Left hindlimb (tissue), 1 donor: ENCODE results near the gene EXOC3L4.

Experiments
- DNase-seq: peaks from one replicate; pipeline ENCODE4 v3.0.0-alpha.2; 2018

EXOC3L4 gene

DNA sequence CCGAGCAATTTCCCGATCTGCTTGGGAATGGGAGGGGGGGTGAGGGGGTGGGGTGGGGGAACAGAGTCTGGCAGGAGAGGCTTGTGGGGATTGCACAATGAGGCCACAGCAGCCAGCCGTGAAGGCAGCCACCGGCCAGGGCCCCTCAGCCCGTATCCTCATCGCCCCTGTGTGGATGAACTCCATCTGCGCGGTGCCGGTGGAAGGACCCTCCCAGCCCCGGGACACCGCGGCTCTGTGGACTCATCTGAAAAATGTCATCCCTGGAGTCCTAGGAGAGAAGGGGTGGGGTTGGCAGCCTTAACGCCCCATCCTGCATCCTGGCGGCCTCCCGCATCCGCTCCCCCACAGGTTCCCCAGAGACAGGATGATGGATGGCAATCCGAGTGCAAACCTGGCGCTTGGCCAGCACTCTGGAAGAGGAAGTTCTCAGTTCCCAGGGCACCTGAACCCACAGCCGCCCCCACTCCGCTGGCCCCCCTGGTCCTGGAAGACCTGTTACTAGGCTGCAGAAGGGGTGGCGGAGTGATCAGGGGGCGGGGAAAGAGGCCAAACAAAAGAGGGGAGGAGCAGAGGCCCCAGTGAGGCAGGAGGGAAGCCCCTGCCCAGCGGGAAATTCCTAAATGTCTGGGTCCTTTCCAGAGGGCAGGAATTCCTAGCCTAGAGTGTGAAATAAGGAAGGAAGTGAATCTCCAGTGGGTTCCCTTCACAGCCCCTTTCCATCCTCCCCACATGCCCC lies 27.5 kb downstream of the EXOC3L4 start:
- peak; percentile 88 for DNase-seq

DNA sequence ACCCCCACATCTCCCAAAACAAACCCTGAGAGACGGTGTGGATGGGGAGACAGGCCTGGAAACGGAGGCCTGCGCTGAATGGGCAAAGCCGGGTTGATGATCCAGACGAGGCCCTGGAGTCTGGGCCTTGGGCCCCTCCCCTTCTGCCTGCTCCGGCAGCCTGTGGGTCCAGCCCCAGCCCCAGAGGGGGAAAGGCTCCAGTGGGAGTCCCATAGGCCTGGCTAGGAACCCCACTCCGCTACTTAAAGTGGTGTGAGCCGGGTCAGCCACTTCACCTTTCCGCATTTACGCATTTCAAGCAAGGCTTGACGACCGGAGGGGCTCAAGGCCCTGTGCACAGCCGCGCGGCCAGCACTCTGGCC lies 28.0 kb downstream of the EXOC3L4 start:
- peak; percentile 67 for DNase-seq

DNA sequence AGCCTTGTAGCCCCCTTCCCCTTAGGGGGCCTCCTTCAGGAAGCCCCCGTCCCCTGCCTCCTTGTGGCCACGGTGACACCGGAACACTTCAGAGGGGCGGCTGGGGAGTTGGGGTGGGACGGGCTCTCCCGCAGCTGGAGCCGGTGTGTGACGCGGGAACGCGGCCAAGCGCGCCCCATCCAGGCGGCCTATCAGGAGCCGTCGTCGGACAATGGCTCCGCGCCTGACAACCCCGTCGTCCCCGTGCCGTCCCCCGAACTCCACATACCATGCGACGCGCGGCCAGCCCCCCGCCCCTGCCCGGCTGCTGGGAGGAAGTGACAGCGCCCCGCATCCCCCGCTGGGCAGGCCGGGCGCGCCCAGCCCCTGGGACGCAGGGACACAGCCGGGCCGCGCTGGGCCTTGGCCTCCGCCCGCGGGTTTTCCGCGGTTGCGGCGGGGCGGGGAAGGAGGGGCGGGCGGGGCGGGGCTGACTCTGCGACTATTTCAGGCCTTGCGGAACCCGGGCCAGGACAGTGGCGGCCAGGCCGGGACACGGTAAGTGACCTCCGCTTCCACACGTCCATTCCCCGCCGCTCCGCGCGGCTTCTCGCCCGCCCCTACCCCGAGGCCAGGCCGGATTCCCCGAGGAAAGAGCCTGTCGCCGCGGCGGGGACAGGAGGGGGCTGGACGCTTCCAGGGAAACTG lies 28.6 kb downstream of the EXOC3L4 start, which contains the start of gene TNFAIP2:
Gene TNFAIP2, plus strand, starts transcription at position 515 of the 687 bp plus-strand sequence. CDS start 2,997 bp downstream, outside the sequence.
- DNase-seq: peak; percentile 73

DNA sequence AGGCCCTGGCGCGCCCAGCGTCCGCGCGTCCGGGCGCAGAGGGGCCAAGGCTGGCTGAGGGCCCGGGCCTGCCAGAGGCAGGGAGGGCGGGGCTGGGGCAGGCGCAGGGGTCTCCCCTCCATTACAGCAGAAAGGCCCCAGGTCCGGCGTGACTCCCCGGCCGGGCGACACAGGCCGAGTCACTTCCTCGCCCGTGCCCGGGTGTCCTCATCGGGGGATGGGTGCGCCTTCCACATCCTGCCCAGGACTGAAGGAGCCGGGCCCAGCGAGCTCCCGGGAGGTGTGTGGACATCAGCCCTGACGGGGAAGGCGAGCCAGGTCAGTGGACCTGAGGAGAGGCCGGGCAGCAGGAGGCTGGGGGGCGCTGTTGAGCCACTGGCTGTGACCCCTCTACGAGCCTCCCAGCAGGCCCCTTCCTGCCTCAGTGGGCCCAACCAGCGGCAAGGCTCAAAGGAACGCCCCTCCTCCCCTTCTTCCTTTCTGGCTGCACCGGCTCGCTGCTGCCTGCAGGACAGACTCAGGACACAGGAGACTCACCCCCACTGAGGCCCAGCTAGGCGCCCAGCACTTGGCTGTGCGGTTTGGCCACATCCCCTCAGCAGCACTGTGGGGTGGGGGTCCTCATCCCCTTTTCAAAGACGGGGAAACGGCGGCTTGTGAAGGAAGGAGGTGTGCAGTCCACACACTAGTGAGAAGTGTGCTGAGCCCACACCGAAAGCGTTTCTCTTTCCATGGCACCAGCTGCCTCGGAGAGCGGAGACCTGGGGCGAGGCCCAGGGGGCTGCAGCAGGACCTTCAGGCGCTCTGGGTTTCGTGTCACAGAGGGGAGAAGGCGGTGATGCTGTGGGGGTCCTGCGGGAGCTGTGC lies 29.3 kb downstream of the EXOC3L4 start:
- no peak for DNase-seq

DNA sequence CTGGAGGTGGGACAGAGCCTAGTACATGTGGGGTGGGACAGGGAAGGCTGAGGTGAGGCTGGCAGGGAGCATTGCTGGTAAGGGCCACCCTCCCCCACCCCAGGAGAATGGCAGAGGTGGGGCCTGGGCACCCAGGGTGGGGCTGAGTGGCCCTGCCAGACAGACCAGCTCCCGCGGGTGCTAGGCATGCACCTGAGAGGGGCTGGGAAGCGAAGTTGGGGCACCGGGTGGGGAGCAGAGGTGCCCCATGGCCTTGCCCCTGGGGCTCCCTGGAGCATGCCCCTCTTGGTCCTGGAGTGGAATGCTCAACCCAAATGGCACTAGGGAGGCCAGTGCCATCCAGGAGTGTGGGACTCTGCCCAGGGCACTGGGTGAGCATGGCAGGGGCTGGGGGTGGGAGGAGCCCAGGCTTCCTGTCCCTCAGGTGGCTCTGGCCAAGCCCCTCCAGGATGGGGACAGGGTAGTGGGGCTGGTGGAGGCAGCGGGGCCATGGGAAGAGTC lies 30.0 kb downstream of the EXOC3L4 start:
- DNase-seq: no peak

DNA sequence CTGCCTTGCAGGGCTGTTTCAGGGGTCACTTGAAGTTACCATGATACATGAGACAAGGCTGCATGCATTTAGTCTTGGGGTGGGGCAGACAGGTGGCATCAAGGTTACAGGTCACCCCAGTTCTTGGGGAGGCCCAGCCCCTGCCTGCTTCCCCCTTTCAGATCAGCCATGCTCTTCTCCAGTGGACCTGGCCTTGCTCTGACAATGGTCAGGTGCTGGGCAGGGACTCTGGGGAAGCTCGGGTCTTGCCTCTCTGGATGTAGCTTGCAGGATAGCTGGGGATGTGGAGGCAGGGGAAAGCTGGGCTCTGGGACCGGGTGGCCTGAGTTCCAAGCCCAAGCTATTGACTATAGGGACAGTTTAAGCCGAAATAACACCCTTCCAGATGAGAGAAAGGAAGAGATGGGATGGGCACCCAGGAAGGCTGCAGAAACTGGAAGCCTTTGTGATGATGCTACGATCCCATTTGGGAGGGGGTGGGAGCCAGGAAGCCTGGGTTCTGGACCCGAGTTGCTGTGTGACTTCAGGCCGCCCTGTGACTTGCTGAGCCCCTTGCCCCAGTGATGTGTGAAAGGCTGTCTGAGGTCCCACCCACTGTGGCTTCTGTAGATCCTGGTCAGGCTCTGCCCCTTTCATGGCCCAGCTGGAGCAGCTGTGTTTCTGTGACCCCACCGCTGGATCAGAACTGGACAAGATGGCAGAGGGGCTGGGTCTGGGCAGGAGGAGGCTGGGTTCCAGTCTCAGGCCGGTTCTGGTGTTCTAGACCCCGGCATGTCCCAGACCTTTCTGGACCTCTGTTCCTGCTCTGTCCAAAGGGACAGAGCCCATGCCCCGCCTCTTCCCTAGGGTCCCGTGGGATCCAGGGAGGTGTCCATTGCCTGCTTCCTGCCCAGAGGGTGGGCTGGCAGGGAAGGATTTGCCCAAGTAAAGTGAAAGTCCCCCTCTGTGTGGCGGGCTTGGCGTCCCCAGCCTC lies 30.9 kb downstream of the EXOC3L4 start:
- DNase-seq: peak; percentile 30

DNA sequence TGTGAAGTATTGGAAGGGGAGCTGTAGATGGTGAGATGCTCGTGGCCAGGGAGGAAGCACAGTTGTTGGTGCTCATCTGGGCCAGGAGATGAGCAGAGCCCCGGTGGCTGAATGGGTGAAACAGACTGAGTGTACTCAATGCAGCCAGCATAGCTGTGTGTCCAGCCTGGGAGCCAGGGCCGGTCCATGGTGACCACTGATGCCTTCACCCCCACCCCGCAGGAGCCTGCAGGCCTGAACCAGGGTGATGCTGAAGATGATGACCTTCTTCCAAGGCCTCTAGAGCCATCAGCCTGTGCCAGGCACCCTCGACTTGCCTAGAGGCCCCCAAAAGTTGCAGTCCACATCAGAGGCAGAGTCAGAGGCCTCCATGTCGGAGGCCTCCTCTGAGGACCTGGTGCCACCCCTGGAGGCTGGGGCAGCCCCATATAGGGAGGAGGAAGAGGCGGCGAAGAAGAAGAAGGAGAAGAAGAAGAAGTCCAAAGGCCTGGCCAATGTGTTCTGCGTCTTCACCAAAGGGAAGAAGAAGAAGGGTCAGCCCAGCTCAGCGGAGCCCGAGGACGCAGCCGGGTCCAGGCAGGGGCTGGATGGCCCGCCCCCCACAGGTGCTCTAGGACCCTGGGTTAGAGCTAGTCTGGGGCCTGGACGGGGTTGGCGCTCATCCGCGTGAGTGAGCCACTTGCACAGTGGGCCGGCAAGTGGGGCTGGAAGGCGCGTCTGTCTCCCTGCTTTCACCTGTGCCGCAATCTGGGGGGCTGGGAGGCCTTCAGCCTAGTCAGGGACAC lies 31.8 kb downstream of the EXOC3L4 start:
- no peak for DNase-seq

DNA sequence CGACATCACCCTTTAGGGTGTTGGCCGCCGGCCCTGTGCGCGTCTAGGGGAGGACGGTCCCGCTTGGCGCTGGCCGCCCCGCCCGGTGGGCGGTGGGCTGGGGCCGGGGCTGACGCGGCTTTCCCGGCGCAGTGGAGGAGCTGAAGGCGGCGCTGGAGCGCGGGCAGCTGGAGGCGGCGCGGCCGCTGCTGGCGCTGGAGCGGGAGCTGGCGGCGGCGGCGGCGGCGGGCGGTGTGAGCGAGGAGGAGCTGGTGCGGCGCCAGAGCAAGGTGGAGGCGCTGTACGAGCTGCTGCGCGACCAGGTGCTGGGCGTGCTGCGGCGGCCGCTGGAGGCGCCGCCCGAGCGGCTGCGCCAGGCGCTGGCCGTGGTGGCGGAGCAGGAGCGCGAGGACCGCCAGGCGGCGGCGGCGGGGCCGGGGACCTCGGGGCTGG lies 32.4 kb downstream of the EXOC3L4 start:
- no peak for DNase-seq

DNA sequence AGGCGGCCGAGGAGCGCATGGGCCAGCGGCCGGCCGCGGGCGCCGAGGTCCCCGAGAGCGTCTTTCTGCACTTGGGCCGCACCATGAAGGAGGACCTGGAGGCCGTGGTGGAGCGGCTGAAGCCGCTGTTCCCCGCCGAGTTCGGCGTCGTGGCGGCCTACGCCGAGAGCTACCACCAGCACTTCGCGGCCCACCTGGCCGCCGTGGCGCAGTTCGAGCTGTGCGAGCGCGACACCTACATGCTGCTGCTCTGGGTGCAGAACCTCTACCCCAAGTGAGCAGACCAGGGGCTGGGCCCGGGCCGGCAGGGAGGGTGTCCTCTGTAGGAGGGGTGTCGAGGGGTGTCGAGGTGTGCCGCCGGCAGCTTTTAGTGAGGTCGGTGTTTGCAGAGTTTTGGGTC lies 32.8 kb downstream of the EXOC3L4 start:
- no peak for DNase-seq

DNA sequence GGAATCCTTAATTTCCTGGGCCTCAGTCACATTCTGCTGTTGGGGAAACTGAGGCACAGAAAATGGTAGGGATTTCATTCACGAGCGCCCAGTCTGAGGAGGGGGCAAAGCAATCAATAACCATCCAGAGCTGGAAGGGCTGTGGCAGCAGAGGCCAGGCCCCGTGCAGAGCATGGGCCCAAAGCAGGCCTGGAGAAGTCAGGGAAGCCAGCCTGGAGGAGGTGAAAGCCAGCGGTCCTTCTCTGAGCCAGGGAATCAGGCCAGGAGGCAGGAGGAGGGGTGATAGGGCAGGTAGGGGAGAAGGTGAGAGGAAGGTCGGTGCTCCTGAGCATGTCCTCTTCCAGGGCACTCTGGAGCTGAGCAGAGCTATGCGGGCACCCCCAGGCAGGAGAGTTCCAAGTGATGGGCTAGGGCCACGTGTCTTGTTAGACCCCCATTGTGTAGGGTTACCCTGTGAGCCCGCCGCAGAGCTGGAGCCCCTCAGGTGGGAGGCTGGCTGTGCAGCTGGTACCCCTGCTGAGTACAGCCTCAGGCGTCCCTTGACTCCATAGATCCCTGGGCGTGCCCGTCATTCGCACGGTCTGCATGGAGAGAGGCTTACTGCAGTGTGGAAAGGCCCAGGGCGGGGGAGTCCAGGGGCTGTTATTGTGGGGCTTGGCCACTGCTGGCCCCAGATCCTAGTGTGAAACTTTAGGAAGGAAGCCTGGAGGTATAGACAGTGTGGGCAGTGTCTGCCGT lies 33.5 kb downstream of the EXOC3L4 start:
- DNase-seq: no peak

DNA sequence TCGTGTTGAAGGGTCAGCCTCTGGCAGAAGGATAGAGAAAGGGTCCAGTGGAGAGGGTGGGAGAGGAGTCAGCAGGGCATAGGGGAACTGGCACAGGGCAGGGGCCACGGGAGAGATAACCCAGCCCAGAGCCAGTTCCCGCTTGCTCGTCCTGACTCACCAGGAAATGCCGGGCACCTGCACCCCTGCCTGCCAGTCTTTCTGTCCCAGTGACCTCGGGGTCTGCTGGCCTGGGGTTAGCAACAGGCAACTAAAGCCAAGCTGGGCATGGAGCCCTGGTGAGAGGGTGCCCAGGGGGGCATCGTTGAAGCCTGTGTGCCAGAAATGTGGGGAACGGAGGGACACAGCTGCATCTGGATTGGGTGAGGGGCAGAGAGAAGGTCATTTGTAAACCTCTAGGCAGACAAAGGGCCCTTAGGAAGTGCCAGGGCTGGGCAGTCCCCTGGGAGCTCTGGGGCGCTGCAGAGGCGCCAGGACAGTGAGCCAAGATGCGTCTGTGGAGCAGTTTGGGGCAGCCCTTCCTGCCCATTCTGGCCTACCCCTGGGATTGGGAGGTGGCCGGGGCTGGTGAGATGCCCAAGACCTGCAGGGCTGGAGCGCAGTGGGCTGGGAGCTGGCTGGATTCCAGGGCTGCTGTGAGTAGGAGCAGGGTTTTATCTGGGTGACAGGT lies 34.2 kb downstream of the EXOC3L4 start:
- DNase-seq: no peak

DNA sequence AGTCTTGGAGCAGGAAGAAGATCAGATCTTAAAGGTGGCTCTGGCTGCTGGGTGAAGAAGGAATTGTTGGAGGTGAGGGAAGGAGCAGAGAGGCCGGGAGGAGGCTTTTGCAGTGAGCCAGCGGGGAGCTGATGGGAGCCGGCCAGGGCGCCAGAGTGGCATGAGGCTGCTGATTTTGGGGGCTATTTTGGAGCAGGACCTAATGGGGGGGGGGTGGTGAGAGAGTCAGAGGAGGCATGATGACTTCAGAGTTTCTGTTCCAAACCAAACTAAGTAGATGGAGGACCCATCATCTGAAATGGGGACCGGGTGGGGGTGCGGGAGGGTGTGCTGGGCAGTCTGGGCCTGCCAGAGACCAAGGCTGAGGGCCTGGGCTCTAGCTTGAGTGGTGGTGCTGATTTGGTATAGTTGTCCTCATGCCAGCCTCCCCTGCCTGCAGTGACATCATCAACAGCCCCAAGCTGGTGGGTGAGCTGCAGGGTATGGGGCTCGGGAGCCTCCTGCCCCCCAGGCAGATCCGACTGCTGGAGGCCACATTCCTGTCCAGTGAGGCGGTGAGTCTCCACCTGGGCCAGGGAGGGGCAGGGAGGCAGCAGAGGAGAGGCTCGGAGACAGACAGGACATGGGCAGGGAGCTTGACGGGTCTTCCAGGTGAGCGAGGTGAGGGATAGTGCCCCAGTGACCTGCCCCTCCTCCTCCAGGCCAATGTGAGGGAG lies 34.9 kb downstream of the EXOC3L4 start:
- DNase-seq: no peak

DNA sequence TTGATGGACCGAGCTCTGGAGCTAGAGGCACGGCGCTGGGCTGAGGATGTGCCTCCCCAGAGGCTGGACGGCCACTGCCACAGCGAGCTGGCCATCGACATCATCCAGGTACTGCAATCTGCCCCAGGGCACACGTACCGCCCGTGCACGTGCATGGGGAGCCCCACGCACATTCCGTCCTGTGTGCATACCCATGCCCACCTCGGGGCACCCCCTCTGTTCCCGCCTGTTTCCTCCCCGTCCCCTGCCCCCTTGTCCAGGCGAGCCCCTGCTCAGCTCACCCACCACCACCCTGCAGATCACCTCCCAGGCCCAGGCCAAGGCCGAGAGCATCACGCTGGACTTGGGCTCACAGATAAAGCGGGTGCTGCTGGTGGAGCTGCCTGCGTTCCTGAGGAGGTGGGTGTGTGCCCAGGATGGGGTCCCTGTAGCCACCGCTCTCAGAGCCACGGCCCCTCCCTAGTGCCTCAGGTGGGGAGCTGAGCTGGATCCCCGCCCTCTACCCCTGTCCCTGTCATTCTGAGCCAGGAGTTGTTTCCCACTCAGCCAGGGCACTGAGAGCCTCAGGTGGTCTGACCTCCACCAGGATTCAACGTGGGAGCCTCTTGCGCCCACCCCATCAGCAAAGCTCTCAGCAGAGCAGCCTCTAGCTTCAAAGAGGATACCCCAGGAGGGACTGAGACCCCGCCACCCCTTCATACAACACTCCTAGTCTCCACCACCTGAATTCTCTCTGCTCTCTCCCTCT lies 35.7 kb downstream of the EXOC3L4 start:
- DNase-seq: no peak

DNA sequence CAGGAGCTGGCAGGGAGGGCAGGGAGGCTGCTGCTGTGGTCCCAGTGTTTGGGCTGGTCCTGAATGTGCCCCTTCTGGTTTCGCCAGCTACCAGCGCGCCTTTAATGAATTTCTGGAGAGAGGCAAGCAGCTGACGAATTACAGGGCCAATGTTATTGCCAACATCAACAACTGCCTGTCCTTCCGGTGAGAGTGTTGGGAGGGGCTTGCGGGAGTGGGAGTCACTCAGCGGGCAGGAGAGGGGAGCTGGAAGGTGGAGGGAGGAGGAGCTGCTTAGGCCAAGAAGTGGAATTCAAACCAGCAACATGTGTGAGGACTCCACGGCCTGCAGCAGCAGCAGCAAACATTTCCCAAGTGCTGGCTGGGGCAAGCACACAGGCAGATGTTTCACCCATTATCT lies 36.4 kb downstream of the EXOC3L4 start:
- no peak for DNase-seq

DNA sequence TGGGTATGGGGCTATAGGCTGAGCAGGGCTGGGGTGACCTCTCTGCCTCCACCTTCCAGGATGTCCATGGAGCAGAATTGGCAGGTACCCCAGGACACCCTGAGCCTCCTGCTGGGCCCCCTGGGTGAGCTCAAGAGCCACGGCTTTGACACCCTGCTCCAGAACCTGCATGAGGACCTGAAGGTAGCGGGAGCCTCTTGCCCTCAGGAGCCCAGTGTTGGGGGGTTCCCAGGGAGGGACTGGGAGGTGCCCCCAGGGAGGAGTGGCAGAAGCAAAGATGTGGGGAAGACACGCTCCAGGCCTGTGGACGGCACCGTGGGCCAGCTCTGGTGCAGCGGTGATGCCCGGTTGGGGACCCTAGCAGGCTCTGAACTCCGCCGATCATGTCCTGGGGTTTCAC lies 37.1 kb downstream of the EXOC3L4 start:
- DNase-seq: no peak

DNA sequence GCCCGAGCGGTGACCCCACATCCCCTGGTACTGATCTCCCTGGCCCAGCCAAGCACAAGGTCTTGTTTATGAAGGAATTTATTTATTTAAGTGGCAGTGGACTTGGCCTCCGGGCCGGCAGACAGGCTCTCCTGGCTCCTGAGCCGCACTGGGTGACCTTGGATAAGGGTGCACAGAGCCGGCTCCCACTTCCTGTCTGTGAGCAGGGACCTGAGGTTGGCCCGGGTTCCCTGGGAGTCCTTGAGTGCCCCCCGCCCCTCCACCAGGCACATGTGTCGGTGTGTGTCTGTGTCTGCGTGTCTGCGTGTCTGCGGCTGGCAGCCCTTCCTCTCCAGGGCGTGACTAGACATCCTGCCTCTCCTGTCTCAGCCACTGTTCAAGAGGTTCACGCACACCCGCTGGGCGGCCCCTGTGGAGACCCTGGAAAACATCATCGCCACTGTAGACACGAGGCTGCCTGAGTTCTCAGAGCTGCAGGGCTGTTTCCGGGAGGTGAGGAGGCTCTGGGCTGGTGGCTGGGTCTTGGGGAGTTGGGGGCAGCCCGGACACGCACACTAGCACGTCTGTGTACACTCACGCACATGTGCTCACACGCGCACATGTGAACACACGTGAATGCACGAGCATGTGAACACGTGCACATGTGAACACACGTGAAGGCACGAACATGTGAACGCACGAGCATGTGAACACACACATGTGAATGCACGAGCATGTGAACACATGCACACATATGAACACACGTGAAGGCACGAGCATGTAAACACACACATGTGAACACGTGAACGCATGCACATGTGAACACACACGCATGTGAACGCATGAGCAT lies 38.1 kb downstream of the EXOC3L4 start:
- no peak for DNase-seq
